Cardiac septum (tissue), 1 donor: Measurements from ENCODE around the gene NKX3-2. TPM values are rescaled to one million over a fixed set of nuclear protein-coding genes. Genes with fewer than 3 reads are reported as not detected.

Experiments
- DNase-seq: peaks from one replicate; pipeline ENCODE4 v3.0.0-alpha.2; 2020; ENCODE audit warnings: low spot score
- intact Hi-C: fragments of 100-400 bp; cut with DNase I; formaldehyde crosslinking; loops from one replicate; pipeline ENCODE4 v1.14.0; 2022
- total RNA-seq: library from RNA; stranded (reverse); fragmentation: NEBNext Ultra II Directional; extraction: Animal tissue kit (Norgen Biotek cat#: 25700); gene quantifications from one replicate; pipeline ENCODE4 v1.2.1, GENCODE V29; 2021
- donor health status: DM: no; HTN: no; CAD: no.

Gene NKX3-2
- total RNA-seq, 1 donor from 2014 or later = 0.30 TPM

DNA sequence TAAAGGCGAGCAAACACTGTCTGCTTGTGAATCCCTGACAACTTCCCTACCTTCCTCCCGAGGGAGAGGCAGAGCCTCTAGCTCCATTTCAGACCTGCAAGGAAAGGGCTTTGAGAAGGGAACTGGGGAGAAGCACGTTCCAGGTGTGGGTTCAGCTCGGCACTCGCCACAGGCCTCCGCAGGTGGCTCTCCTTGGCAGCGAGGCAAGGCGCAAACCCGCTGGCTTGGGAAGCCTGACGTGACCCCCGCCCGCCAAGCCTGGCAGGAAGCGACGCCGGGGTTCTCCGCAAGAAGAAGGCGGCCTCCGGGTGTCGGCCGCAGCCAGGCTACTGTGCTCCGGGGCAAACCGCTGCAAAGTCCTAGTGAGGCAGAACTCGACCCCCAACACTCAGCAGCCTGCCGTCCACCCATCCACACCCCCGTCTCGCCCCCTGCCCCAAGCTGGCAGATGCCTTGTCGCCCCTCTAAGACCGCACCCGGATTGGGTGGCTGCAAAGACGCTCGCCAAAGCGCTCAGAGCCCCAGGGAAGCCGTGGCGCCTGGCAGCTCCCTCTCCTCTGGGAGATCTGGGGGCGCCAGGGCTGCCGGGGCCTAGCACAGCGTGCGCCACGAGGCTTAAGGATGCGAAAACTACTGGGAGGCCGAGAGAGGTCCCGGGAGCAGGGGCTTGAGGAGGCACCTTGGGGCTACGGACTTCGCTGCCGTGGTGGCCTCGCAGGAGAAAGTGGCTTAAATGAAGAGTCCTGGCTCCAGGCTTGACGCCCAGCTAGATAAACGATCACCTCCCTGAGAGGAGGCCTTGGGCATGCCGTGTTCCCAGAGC is 21.8 kb downstream of the NKX3-2 start:
- intact Hi-C loops = no loop called here

DNA sequence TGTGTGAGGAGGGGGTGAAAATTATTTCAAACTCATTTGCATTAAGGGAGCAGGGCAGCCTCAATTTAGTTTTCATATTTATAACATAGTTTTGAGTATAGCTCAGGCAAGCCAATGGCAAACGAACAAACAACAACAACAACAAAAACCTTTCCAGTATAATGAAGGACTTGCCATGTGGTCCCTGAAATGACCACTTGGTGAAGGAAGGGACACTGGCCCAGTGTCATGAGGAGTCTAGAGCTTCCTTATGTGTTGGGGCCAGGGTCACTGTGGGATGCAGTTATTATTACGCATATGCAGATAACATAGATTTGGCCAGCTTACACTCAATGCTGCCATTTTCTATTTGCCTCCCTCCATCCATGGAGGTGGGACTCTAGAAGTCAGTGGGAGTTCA is 23.3 kb downstream of the NKX3-2 start:
- intact Hi-C loops = no loop called here
- no peak for DNase-seq

More for the DNA sequence above, 21.8 kb downstream of the NKX3-2 start:
- no peak for DNase-seq

DNA sequence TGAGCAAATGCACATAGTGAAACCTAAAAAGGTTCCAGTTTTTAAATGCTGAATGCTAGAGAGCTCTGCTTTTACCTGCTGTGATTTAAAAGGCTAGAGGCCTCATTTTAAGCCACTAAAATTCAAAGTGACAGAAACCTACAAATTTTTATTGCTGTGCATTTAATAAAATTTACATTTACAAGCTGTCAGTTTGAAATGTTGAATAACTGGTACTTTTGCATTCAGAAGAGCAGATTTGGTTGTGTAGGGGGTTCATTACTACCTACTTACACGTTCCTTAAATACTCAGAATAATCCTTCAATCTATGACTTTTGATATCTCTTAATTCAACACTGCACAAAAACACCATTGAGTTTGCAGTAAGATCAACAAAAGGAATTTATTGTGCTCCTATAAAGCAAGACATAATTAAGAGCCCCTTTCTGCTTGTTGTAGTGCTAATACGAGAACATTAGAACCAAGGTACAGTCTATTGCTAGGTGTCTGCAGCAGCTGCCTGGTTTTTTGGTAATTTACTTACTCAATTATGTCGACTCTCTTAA is 27.9 kb downstream of the NKX3-2 start:
- no peak for DNase-seq
- intact Hi-C loops = no loop called here

DNA sequence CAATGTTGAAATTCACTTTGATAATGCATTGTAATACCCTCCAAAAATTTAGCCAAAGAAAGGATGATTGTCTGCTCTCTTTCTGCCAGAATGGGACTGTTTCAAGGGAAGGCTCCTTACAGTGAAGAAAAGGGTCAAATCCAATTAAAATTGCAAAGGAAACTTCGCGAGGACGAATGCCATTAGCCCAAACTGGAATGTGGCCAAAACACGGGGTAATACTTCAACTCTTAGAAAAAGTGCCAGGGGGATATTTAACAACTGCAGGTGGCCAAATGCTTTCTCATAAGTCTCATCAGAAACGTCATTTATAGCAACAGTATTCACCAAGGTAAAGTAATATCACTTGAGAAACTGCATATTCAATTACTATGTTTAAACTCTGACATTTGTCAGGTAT is 29.0 kb downstream of the NKX3-2 start:
- DNase-seq = no peak
- intact Hi-C loops = no loop called here

DNA sequence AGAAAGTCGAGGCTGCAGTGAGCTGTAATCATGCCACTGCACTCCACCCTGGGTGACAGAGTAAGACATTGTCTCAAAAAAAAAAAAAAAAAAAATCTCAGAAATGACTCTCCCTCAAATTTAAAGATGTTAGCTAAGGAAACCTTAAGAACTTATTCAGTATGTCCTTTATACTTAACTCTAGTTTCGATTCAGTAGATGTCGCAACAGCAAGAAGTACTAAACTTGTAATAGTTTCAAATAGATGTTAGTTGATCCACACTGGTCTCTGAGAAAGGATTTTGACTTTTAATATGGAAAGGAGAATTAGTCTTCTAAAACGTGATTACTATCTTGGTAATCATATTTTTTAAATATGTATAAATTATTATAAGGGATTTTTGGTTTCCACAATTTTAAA is 29.6 kb downstream of the NKX3-2 start:
- intact Hi-C loops = no loop called here
- DNase-seq = no peak

DNA sequence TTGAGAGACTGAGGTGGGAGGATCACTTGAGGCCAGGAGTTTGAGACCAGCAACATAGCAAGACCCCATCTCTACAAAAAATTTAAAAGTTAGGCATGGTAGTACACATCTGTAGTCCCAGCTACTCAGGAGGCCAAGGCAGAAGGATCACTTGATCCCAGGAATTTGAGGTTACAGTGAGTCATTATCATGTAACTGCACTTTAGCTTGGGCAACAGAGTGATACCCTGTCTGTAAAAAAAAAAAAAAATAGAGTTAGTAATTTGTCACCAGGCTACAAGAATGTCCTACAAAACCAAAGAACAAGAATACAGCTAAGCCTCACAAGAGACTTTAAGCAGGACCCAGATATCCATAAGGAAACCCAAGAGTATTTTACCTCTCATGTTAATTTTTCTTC is 33.2 kb downstream of the NKX3-2 start:
- intact Hi-C loops = no loop called here
- no peak for DNase-seq

DNA sequence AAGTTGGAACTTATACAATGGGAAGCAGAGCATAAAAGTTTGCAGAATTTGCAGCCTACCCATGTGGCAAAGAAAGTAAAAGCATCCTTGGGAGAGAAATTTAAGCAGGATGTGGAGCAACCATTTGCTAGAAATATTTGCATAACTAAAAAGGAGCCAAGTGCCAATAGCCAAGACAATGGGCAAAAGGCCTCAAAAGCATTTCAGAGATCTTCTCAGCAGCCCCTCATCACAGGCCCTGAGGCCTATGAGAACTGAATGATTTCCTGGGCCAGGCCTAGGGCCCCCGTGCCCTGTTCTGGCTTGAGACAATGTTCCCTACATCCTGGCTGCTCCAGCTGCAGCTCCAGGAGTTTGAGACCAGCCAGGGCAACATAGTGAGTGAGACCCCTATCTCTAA is 34.9 kb downstream of the NKX3-2 start:
- intact Hi-C loops = no loop called here
- no peak for DNase-seq

DNA sequence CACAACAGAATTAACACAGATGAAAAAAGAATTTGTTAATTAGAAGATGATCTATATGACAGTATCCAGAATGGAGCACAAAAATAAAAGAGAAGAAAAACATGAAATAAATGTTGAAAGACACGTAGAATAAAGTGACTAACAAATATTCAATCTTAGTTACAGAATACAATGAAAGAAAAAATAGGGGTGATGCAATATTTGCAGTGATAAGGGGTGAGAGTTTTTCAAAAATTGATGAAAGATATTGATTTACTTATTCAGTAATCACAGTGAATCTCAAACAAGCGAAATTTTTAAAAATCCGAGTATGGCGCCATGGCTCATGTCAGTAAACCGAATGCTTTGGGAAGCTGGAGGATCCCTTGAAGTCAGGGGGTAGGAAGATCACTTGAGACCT is 39.9 kb downstream of the NKX3-2 start:
- intact Hi-C loops = no loop called here
- no peak for DNase-seq

DNA sequence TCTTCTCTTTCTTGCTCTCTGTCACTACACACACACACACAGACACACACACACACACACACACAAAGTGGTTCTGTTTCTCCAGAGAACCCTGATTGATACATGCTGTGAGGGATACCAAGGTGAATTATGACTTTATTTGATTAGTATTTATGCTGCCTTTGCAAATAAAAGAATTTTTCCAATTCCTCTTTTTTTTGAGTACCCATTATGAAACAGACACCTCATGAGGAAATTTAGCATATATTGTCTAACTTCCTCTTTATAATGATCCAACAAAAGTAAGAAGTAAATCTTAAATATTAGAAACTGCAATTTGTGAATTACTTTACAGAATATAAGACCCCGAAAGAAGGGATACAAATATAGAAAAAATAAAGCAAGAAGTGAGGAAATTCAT is 45.8 kb downstream of the NKX3-2 start:
- DNase-seq = no peak

DNA sequence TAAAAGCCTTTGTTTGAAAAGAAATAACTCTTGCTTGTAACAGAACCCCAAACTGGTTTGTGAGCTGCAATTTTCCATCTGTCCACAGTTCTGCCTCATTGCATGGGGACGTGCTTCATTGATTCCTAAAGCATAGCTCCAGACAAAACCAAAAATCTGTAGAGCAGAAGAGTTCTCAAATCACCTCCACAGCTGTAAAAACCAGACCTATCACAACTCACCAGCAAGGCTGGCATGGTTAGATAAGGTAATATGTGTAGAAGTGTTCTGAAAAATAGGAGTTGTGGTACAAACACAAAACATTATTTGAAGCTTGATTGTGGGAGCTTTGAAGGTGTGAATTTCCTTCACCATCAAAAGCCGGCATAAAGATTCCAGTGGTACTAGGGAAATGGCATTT is 47.7 kb downstream of the NKX3-2 start:
- intact Hi-C loops = no loop called here
- DNase-seq = no peak

More for the DNA sequence above, 45.8 kb downstream of the NKX3-2 start:
- intact Hi-C loops = no loop called here

DNA sequence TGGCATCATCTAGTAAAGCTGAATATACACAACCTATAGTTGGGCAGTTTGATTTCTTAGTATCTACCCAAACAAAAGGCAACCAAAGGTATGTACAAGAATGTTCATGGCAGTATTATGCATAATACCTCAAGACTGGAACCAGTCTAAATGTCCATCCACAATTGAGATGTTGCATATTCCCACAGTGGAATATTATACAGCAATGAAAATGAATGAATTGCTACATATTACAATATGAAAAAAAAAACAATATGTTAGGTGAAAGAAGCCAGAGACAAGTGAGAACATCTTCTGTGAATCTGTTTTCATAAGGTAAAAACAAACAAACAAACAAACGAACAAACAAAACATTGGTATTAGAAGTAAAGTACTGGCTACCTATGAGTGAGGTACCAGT is 48.6 kb downstream of the NKX3-2 start:
- no peak for DNase-seq
- intact Hi-C loops = no loop called here

DNA sequence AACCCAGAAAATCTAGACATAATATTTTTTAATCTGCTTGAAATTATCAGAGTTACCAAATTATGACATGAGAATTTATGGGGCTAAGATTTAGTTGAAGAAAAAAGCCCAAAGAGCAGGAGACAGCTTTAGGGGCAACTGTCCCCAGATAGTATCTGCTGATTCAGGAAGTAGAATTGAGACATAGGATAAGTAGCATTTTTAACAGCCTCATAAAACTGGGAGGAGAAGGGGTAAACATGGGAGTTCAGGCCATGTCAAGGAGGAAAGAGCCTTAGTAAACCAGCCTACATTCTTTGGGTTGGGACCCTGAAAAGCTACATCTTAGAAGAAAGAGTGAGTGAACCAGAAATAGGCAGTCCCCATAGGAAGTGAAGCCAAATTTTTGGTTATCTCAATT is 50.5 kb downstream of the NKX3-2 start:
- intact Hi-C loops = no loop called here
- no peak for DNase-seq

DNA sequence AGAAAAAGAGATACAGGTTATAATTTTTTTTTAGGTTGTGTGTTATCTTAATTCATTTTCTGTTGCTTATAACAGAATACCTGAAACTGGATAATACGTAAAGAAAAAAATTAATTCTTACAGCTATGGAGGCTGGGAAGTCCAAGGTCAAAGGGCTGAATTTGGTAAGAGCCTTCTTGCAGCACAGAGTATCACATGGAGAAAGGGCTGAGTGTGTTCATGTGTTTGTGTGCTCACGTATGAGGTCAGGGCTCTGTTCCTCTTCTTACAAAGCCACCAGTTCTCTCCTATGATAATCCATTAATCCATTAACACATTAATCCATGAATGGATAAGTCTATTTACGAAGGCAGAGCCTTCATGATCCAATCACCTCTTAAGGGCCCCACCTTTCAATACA is 51.6 kb downstream of the NKX3-2 start:
- no peak for DNase-seq
- intact Hi-C loops = no loop called here

Other genes starting within 250 kb of the NKX3-2 start
- 25.9 TPM for gene RAB28, start 60.2 kb downstream of the NKX3-2 start, total RNA-seq
- 23.6 TPM for gene BOD1L1, start 83.2 kb upstream of the NKX3-2 start, total RNA-seq